D721Med (cell line): ENCODE data around the gene GCLM.

Source experiments
- DNase-seq: peaks from one replicate; pipeline ENCODE4 v3.0.0; 2011; ENCODE audit warnings: low spot score; ENCODE audit not compliant: insufficient read length
- FAIRE-seq: peaks from 2 replicates; lab custom pipeline; 2011; peaks lifted over from hg19 to GRCh38; lab: Jason Lieb, UNC
- TF ChIP-seq, protein P1 (sequence below): IDR thresholded peaks from 2 replicates; pipeline ENCODE4 v1.5.1; 2012; ENCODE audit warnings: mild to moderate bottlenecking, control low read depth; ENCODE audit not compliant: insufficient read depth; ENCODE audit errors: missing control alignments

GCLM gene

DNA sequence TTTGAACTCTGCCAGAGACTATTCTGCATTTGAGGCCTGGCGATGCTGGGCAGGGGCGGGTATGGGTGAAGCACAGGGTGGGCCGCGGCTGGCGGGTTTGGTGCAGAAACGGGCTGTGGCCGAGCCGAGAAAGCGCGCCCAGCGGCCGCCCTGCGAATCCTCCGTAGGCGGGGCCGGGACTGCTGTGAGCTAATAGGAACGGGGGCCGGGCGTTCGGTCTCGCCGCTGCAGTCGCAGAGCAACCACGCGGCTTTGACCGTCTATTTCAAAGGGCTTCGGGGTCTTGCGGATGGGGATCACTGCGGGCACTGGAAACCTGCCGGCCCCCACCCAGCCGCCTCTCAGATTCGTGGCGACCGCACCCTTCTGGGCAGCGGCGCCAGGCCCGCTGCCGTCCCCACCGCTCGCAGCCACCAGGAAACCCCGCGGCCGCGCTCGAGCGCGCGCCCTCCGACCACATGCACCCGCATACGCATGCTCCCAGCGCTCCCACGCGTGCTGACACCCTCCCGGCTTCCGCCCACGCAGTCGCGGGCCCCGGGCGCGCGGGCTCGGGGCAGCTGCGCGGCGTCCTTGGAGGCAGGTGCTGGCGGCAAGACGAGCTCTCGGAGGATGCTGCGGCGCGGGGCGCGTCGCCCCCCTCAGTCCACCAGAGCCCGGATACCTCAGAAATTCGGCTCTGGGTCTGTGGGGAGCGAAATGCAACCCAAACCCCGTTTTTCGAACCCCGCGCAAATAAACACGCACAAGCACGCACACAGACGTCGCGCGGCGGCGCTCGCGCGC, 62.8 kb downstream of the GCLM start:
- TF ChIP-seq, protein P1, sequence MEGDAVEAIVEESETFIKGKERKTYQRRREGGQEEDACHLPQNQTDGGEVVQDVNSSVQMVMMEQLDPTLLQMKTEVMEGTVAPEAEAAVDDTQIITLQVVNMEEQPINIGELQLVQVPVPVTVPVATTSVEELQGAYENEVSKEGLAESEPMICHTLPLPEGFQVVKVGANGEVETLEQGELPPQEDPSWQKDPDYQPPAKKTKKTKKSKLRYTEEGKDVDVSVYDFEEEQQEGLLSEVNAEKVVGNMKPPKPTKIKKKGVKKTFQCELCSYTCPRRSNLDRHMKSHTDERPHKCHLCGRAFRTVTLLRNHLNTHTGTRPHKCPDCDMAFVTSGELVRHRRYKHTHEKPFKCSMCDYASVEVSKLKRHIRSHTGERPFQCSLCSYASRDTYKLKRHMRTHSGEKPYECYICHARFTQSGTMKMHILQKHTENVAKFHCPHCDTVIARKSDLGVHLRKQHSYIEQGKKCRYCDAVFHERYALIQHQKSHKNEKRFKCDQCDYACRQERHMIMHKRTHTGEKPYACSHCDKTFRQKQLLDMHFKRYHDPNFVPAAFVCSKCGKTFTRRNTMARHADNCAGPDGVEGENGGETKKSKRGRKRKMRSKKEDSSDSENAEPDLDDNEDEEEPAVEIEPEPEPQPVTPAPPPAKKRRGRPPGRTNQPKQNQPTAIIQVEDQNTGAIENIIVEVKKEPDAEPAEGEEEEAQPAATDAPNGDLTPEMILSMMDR, result peak; percentile 8
- FAIRE-seq (no peak), DNase-seq (peak; percentile 50)

- TF ChIP-seq, protein P1, result no peak
- FAIRE-seq, result no peak
- no peak for DNase-seq
Observed at GRCh38 chr1:93845538-93846205, 63.6 kb downstream of the GCLM start.

- peak; percentile 48 for FAIRE-seq
- TF ChIP-seq, protein P1, result peak; percentile 91
- peak; percentile 26 for DNase-seq
Observed at GRCh38 chr1:93844262-93845045, 64.8 kb downstream of the GCLM start.

DNA sequence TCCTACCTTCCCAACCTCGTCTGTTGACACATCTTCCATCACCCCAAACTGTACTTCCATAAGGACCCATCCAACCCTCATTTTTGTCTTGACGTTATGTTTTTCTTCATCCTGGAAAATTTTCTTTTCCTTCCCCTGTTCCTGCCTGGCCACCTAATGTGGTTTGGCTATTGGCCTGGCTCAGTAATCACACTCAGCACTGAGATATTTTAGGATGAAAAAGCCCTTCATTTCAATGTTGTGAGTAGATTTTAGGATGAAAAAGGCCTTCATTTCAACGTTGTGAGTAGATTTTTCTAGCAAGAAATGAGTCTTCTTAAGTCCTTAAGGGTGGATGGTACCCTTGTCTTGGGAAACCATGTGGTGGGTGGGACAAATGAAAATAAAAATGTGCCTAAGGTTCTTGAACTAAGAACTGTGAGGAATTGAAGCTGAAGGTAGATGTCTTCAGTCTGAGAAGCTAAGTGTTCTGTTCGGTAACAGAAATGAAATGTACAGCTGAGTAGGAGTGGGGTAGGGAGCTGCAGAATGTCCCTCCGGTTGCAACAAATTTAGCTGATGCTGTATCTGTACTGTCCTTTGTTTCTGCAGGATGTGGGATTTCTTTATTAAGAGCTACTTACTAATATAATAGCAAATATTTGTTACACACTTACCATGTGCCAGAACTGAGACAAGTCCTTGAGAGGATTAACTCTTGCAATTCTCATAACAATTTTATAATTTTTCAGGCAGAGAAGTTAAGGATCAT, 66.3 kb downstream of the GCLM start:
- no peak for DNase-seq
- TF ChIP-seq, protein P1, result no peak
- no peak for FAIRE-seq

GRCh38 chr1:93841771-93842170, 67.5 kb downstream of the GCLM start:
- FAIRE-seq (no peak), DNase-seq (no peak)
- TF ChIP-seq, protein P1, result no peak

DNA sequence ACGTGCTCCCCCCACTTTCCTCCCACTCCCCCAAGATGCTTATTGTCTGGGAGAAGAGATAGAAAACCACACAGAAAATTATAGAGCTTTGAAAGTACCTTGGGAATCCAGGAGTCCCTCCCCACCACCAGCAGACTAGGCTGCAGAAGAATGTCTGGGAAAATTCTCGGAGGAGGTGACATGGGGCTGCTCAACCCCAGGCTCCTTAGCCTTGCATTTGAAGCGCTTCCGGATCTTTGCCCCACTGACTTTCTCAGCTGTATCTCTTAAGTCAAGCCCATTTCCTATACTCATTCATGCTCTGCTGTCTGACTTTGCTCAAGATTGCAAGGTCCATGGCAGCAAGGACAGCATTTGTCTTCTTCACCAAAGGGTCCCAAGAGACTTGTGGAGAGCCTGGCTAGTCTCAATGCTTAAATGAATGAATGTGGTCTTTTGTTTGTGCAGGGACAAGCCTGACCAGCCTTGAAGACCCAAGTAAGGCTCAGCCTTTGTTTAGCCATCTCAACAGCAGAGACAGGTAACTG, 68.2 kb downstream of the GCLM start:
- FAIRE-seq (no peak), DNase-seq (no peak)
- TF ChIP-seq, protein P1, result no peak
